GM12878 (cell line): Measurements from ENCODE around the gene STX4. TPM values are rescaled to one million over a fixed set of nuclear protein-coding genes. Genes with fewer than 3 reads are reported as not detected.

Experiments used
- ATAC-seq: fragments of 200-7000 bp; cut with Tn5 transposase; 3 replicates; pipeline ENCODE4 v1.9.1; 2020; ENCODE audit warnings: mild to moderate bottlenecking, moderate library complexity
- BruUV-seq: library from RNA; stranded (reverse); fragments of 400-500 nt; replicated peaks from 2 replicates; lab custom pipeline; 2021; lab: Mats Ljungman, UMichigan
- CTCF ChIA-PET: fragments of 300-600 bp; sonication (Branson Sonifier 250); formaldehyde crosslinking; extraction: SDS; loops from one replicate; lab custom pipeline; 2021; ENCODE audit warnings: inconsistent platforms; lab: Yijun Ruan, JAX
- POLR2A ChIA-PET: fragments of 350-600 bp; formaldehyde crosslinking; extraction: SDS; loops from one replicate; lab custom pipeline; 2021; ENCODE audit warnings: inconsistent platforms; lab: Charles Lee
- RAD21 ChIA-PET: fragments of 300-600 bp; sonication (Branson Sonifier 250); formaldehyde crosslinking; loops from one replicate; lab custom pipeline; 2023; ENCODE audit warnings: antibody characterized with exemption; ENCODE audit not compliant: unreplicated experiment; lab: Charles Lee
- SMC1A ChIA-PET: fragments of 300-600 bp; sonication (Branson Sonifier 250); formaldehyde crosslinking; loops from one replicate; lab custom pipeline; 2023; ENCODE audit not compliant: unreplicated experiment, uncharacterized antibody; lab: Charles Lee
- DNase-seq: peaks from one replicate; pipeline ENCODE4 v3.0.0-alpha.2; 2011; ENCODE audit warnings: low read depth, low spot score
- FAIRE-seq: peaks from 3 replicates; lab custom pipeline; 2011; peaks lifted over from hg19 to GRCh38; lab: Jason Lieb, UNC
- H2AFZ ChIP-seq: 2 replicates; pipeline ENCODE4 v1.6.0; 2011; ENCODE audit warnings: low read depth, low read length, control low read depth; ENCODE audit not compliant: control insufficient read depth
- H3K27ac ChIP-seq: 2 replicates; pipeline ENCODE4 v1.5.1; 2011; ENCODE audit warnings: control low read depth; ENCODE audit not compliant: control insufficient read depth, insufficient read depth
- H3K27me3 ChIP-seq, 2 experiments: replicated peaks in 1 of 2; 2 replicates each; pipeline versions ENCODE4 v1.6.0 to v1.6.1; 2011; ENCODE audit warnings: low read length in 1 of 2; ENCODE audit not compliant: control insufficient read depth in 2 of 2, insufficient read depth in 2 of 2
- H3K36me3 ChIP-seq, 2 experiments: 2 replicates each; pipeline ENCODE4 v1.5.1; 2011; ENCODE audit warnings: low read length in 1 of 2; ENCODE audit not compliant: control insufficient read depth in 2 of 2, insufficient read depth in 2 of 2
- H3K4me1 ChIP-seq: 2 replicates; pipeline ENCODE4 v1.6.1; 2011; ENCODE audit warnings: mild to moderate bottlenecking, low read length, moderate library complexity, mixed read lengths; ENCODE audit not compliant: control insufficient read depth, insufficient read depth
- H3K4me2 ChIP-seq: 2 replicates; pipeline ENCODE4 v1.6.0; 2011; ENCODE audit warnings: control low read depth; ENCODE audit not compliant: control insufficient read depth, insufficient read depth
- H3K4me3 ChIP-seq: fragments of 200-600 bp; sonication (generic); 2 replicates; pipeline ENCODE4 v1.5.1; 2016
- H3K79me2 ChIP-seq: 2 replicates; pipeline ENCODE4 v1.6.0; 2011; ENCODE audit warnings: low read length; ENCODE audit not compliant: control insufficient read depth, insufficient read depth
- H3K9ac ChIP-seq: 2 replicates; pipeline ENCODE4 v1.8.0; 2011; ENCODE audit warnings: low read length, control low read depth, mixed read lengths; ENCODE audit not compliant: control insufficient read depth, insufficient read depth
- H3K9me3 ChIP-seq: replicated peaks from 3 replicates; pipeline ENCODE4 v1.5.1; 2011; ENCODE audit warnings: mild to moderate bottlenecking, low read length; ENCODE audit not compliant: control insufficient read depth, insufficient read depth
- H4K20me1 ChIP-seq: 2 replicates; pipeline ENCODE4 v1.6.0; 2011; ENCODE audit not compliant: control insufficient read depth, insufficient read depth
- BHLHE40 ChIP-seq, 2 experiments: fragments of 450-650 bp in 1 of 2; IDR thresholded peaks; 2 replicates each; pipeline ENCODE4 v1.6.1; 2011 to 2017; ENCODE audit warnings: low read depth in 2 of 2, borderline replicate concordance in 1 of 2, improper control_type of control experiment in 1 of 2, low read length in 1 of 2, mild to moderate bottlenecking in 1 of 2
- CBX5 ChIP-seq: sonication (generic); IDR thresholded peaks from 2 replicates; pipeline ENCODE4 v1.6.1; 2016; ENCODE audit warnings: low read depth, moderate library complexity, mild to moderate bottlenecking, inconsistent platforms
- FOXK2 ChIP-seq: fragments of 450-650 bp; IDR thresholded peaks from 2 replicates; pipeline ENCODE4 v1.6.1; 2017; ENCODE audit warnings: mild to moderate bottlenecking, moderate library complexity
- GATAD2B ChIP-seq: fragments of 450-650 bp; conservative IDR thresholded peaks from 2 replicates; pipeline ENCODE4 v1.6.1; 2017; ENCODE audit warnings: low read depth, mild to moderate bottlenecking, moderate library complexity
- HDAC6 ChIP-seq: fragments of 200-600 bp; sonication (generic); IDR thresholded peaks from one replicate; pipeline ENCODE4 v1.8.0; 2017; ENCODE audit warnings: antibody characterized with exemption; ENCODE audit not compliant: unreplicated experiment
- IRF5 ChIP-seq: fragments of 450-650 bp; IDR thresholded peaks from 2 replicates; pipeline ENCODE4 v1.6.1; 2017; ENCODE audit warnings: borderline replicate concordance
- MYC ChIP-seq: IDR thresholded peaks from 2 replicates; pipeline ENCODE4 v1.6.1; 2011; ENCODE audit warnings: mild to moderate bottlenecking, low read length, moderate library complexity, inconsistent platforms; ENCODE audit not compliant: insufficient read depth, insufficient replicate concordance, insufficient read length, severe bottlenecking
- NFIC ChIP-seq: IDR thresholded peaks from 2 replicates; pipeline ENCODE4 v1.6.1; 2012; ENCODE audit warnings: low read depth, mild to moderate bottlenecking, inconsistent platforms, low read length, moderate library complexity
- POLR2AphosphoS5 ChIP-seq: IDR thresholded peaks from 2 replicates; pipeline ENCODE4 v1.6.1; 2011; ENCODE audit warnings: mild to moderate bottlenecking, low read length, inconsistent platforms
- REST ChIP-seq: IDR thresholded peaks from 2 replicates; pipeline ENCODE4 v1.6.1; 2012; ENCODE audit warnings: mild to moderate bottlenecking, low read depth, low read length
- WGBS: methylation state at CpG from one replicate; pipeline ENCODE4 v1.1.6; 2016; ENCODE audit warnings: low lambda C conversion rate; ENCODE audit not compliant: insufficient replicate concordance, insufficient coverage; ENCODE audit errors: missing lambda C conversion rate; 5-methylcytosine and 5-hydroxymethylcytosine counted together
- in situ Hi-C: fragments of 300-500 bp; cut with MboI; formaldehyde crosslinking; loops from 9 replicates; pipeline ENCODE4 v1.14.3; 2018; ENCODE audit warnings: mixed read lengths
- intact Hi-C: fragments of 100-400 bp; cut with micrococcal nuclease; formaldehyde crosslinking; loops from one replicate; pipeline ENCODE4 v1.14.2; 2022; ENCODE audit not compliant: unreplicated experiment
- polyA plus RNA-seq, 11 experiments: library from polyadenylated mRNA; depleted of rRNA in 4 of 11; unstranded in 6 of 11; stranded (reverse) in 5 of 11; fragments of >200 nt; fragmentation: Nextera tagmentation in 4 of 11; fragmentation: Illumina TruSeq in 1 of 11; extraction: Ambion mirVana in 4 of 11; extraction: Trizol in 1 of 11; gene quantifications; 1 replicate in 1 of 11; 2 replicates in 10 of 11; pipeline versions ENCODE4 v1.2.1 to v1.2.3, GENCODE V29; 2011 to 2016; ENCODE audit warnings: inconsistent platforms in 2 of 11, missing spikeins in 2 of 11, low read depth in 1 of 11
- total RNA-seq, 4 experiments: library from RNA; depleted of rRNA in 3 of 4; stranded (reverse); fragments of >200 nt in 3 of 4; fragmentation: Illumina TruSeq in 1 of 4; extraction: Trizol in 1 of 4; gene quantifications; 2 replicates each; pipeline versions ENCODE4 v1.2.1 to v1.2.3, GENCODE V29; 2013 to 2021
- TF ChIP-seq, protein P1 (sequence below): IDR thresholded peaks from 2 replicates; pipeline ENCODE4 v1.6.1; 2012; ENCODE audit warnings: low read depth, low read length, improper control_type of control experiment
- TF ChIP-seq, protein P2 (sequence below): fragments of 450-650 bp; IDR thresholded peaks from 2 replicates; pipeline ENCODE4 v1.6.1; 2017; ENCODE audit warnings: low read depth, mild to moderate bottlenecking, moderate library complexity

The STX4 gene
- total and polyA plus RNA-seq, 10 of the 15 experiments (the other 5 are each of a cell fraction or from before 2014, with no cell fraction given), result 3.3 to 37.6 (median 22.6) TPM

GRCh38 chr16:31002862-31003341 is 30.5 kb upstream of the STX4 start:
- in situ Hi-C loops, result no loop called here
- no peak for FAIRE-seq
- RAD21 ChIA-PET, result no interaction called here

More at GRCh38 chr16:31002862-31003341, 30.5 kb upstream of the STX4 start:
- Histone ChIP-seq H3K4me3 (no peak overlapping the region), H3K27me3 (no peaks in the 10 kb centered on the region; a peak in 1 of 4 replicates), H4K20me1 (no peaks in the 10 kb centered on the region), H3K4me1 (no peaks in the 10 kb centered on the region), H3K9ac (no peak overlapping the region), H3K36me3 (no peaks in the 10 kb centered on the region), H3K4me2 (no peak overlapping the region), H2AFZ (no peak overlapping the region), H3K27ac (no peak overlapping the region), H3K79me2 (no peaks in the 10 kb centered on the region), H3K9me3 (no peaks in the 10 kb centered on the region)
- DNase-seq (no peak), ATAC-seq (no peak)
- ChIA-PET POLR2A (no interaction called here), CTCF (no interaction called here), SMC1A (interaction anchor here (0.6 kb wide), 1 partner anchor 40 kb away, joined by 3 read pairs; no protein-coding TSS in a partner anchor)
- intact Hi-C loops, result no loop called here
- WGBS, result 38% methylated on average over 9 of the region's 9 CpGs
- BruUV-seq, result no TSS peak
- TF ChIP-seq MYC (no peak), GATAD2B (no peak), FOXK2 (no peak), IRF5 (no peak), HDAC6 (no peak), NFIC (no peak), BHLHE40 (IDR thresholded peaks at IDR 0.05; ENCODE audit: borderline replicate concordance in 1 of 2, low read depth in 2 of 2, low read length in 1 of 2) (no peak), REST (no peak), CBX5 (no peak), POLR2AphosphoS5 (no peak)
- TF ChIP-seq, protein P1, sequence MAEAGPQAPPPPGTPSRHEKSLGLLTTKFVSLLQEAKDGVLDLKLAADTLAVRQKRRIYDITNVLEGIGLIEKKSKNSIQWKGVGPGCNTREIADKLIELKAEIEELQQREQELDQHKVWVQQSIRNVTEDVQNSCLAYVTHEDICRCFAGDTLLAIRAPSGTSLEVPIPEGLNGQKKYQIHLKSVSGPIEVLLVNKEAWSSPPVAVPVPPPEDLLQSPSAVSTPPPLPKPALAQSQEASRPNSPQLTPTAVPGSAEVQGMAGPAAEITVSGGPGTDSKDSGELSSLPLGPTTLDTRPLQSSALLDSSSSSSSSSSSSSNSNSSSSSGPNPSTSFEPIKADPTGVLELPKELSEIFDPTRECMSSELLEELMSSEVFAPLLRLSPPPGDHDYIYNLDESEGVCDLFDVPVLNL, result no peak
- TF ChIP-seq, protein P2, sequence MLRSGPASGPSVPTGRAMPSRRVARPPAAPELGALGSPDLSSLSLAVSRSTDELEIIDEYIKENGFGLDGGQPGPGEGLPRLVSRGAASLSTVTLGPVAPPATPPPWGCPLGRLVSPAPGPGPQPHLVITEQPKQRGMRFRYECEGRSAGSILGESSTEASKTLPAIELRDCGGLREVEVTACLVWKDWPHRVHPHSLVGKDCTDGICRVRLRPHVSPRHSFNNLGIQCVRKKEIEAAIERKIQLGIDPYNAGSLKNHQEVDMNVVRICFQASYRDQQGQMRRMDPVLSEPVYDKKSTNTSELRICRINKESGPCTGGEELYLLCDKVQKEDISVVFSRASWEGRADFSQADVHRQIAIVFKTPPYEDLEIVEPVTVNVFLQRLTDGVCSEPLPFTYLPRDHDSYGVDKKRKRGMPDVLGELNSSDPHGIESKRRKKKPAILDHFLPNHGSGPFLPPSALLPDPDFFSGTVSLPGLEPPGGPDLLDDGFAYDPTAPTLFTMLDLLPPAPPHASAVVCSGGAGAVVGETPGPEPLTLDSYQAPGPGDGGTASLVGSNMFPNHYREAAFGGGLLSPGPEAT, result no peak
